Lower lobe of right lung (tissue), 2 donors: Measurements from ENCODE around the gene ATF2. TPM values are rescaled to one million over a fixed set of nuclear protein-coding genes. Genes with fewer than 3 reads are reported as not detected.
"Not testable (repeated sequence)": the region's sequence is repeated elsewhere in the genome, so short reads cannot be mapped to it uniquely, and the experiment has no call there.

ENCODE experiments used
- ATAC-seq, 2 donors: fragments of 200-7000 bp; cut with Tn5 transposase; one replicate each; pipeline ENCODE4 v1.9.1; 2020 to 2022; ENCODE audit warnings: mild to moderate bottlenecking in 2 of 2, moderate library complexity in 2 of 2
- DNase-seq: peaks from one replicate; pipeline ENCODE4 v3.0.0-alpha.2; 2020
- H3K27ac ChIP-seq: fragments of 200-600 bp; one replicate; pipeline ENCODE4 v1.8.0; 2022
- H3K27me3 ChIP-seq: fragments of 200-600 bp; one replicate; pipeline ENCODE4 v1.8.0; 2022; ENCODE audit warnings: low read depth
- H3K36me3 ChIP-seq: fragments of 200-600 bp; one replicate; pipeline ENCODE4 v1.8.0; 2022; ENCODE audit warnings: mild to moderate bottlenecking
- H3K4me1 ChIP-seq: fragments of 200-600 bp; one replicate; pipeline ENCODE4 v1.8.0; 2022
- H3K4me3 ChIP-seq: fragments of 200-600 bp; one replicate; pipeline ENCODE4 v1.8.0; 2022; ENCODE audit warnings: mild to moderate bottlenecking
- H3K9me3 ChIP-seq: fragments of 200-600 bp; one replicate; pipeline ENCODE4 v1.8.0; 2022
- CTCF ChIP-seq: fragments of 200-600 bp; IDR thresholded peaks from one replicate; pipeline ENCODE4 v1.8.0; 2022; ENCODE audit warnings: antibody characterized with exemption, mild to moderate bottlenecking
- intact Hi-C: fragments of 100-400 bp; cut with DNase I; formaldehyde crosslinking; loops from one replicate; pipeline ENCODE4 v1.11.0; 2022
- total RNA-seq: library from RNA; stranded (reverse); fragmentation: NEBNext Ultra II Directional; extraction: Animal tissue kit (Norgen Biotek cat#: 25700); gene quantifications from one replicate; pipeline ENCODE4 v1.2.1, GENCODE V29; 2021
- donor health status: DM: no; HTN: yes; CAD: no; lungs with severe emphysema.

Gene ATF2
- total RNA-seq, 1 donor from 2014 or later, result 48.0 TPM

- ATAC-seq (no peak), DNase-seq (no peak)
- Histone ChIP-seq H3K36me3 (peaks cover 17% of the 10 kb centered on the region), H3K4me3 (no peak overlapping the region), H3K27ac (no peak overlapping the region), H3K9me3 (no peaks in the 10 kb centered on the region), H3K4me1 (no peaks in the 10 kb centered on the region), H3K27me3 (no peaks in the 10 kb centered on the region)
- intact Hi-C loops, result no loop called here
- no peak for TF ChIP-seq CTCF
These were observed 64.8 kb downstream of the ATF2 start for GRCh38 chr2:175103191-175103590.

DNA sequence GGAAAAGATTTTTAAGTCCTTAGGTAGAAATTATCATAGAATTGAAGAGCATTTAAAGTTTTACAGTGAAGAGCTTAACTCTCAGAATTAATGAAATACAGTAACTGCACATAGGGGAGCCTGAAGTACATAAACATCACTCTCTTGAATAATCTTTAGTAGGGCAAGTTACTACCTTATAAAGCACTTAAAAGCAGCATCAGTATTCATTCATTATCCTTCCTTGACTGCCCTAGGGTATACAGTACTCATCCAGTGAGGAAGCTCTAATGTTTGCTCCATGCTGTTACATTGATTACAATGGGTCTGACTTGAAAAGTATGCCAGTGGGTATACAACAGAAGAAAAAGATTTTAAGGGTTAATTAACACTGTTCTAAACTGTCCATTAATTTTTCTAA lies 66.5 kb downstream of the ATF2 start:
- intact Hi-C loops, result no loop called here
- no peaks in the 10 kb centered on the region for H3K27me3 ChIP-seq
- H3K4me1 ChIP-seq, result no peaks in the 10 kb centered on the region
- H3K4me3 ChIP-seq, result no peak overlapping the region
- H3K36me3 ChIP-seq, result peaks cover 24% of the 10 kb centered on the region
- DNase-seq (no peak), ATAC-seq (no peak)
- H3K27ac ChIP-seq, result no peak overlapping the region
- H3K9me3 ChIP-seq, result no peaks in the 10 kb centered on the region
- TF ChIP-seq CTCF, result no peak

- TF ChIP-seq CTCF, result no peak
- no peaks in the 10 kb centered on the region for H3K4me1 ChIP-seq
- intact Hi-C loops, result no loop called here
These were observed 70.7 kb downstream of the ATF2 start for GRCh38 chr2:175097297-175097696.

DNA sequence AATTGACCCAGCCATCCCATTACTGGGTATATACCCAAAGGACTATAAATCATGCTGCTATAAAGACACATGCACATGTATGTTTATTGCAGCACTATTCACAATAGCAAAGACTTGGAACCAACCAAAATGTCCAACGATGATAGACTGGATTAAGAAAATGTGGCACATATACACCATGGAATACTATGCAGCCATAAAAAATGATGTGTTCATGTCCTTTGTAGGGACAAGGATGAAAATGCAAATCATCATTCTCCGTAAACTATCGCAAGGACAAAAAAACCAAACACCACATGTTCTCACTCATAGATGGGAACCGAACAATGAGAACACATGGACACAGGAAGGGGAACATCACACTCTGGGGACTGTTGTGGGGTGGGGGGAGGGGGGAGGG lies 83.9 kb downstream of the ATF2 start:
- intact Hi-C loops, H3K4me1 ChIP-seq, ATAC-seq, H3K4me3 ChIP-seq, DNase-seq, H3K27me3 ChIP-seq, H3K9me3 ChIP-seq, H3K27ac ChIP-seq: not testable (repeated sequence)
- peaks cover 50% of the 10 kb centered on the region for H3K36me3 ChIP-seq

More at GRCh38 chr2:175097297-175097696, 70.7 kb downstream of the ATF2 start:
- no peaks in the 10 kb centered on the region for H3K27me3 ChIP-seq
- ATAC-seq (no peak), DNase-seq (no peak)
- no peak overlapping the region for H3K4me3 ChIP-seq
- no peak overlapping the region for H3K27ac ChIP-seq
- H3K36me3 ChIP-seq, result peaks cover 53% of the 10 kb centered on the region
- H3K9me3 ChIP-seq, result no peaks in the 10 kb centered on the region

- peaks cover 66% of the 10 kb centered on the region for H3K36me3 ChIP-seq
- intact Hi-C loops, result no loop called here
- no peak for ATAC-seq
These were observed 87.5 kb downstream of the ATF2 start for GRCh38 chr2:175080479-175080878.

DNA sequence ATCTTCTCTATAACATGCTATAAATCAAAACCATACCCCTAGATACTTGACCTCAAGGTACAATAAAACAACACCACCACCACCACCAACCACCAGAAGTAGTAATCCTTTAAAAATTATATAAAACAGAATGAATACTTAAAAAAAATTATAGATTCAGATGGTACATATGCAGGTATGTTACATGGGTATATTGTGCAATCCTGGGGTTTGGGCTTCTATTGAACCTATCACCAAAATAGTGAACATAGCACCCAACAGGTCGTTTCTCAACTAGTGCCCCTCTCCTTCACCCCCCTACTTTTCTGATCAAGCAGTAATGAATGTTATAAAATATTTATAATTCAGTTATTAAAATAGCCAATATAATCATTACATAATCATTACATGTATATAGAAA lies 91.7 kb downstream of the ATF2 start:
- H3K36me3 ChIP-seq, result peaks cover 77% of the 10 kb centered on the region
- ATAC-seq, result no peak
- intact Hi-C loops, result no loop called here

More at GRCh38 chr2:175080479-175080878, 87.5 kb downstream of the ATF2 start:
- Histone ChIP-seq H3K9me3 (no peaks in the 10 kb centered on the region), H3K4me3 (no peak overlapping the region), H3K27ac (no peak overlapping the region), H3K4me1 (no peaks in the 10 kb centered on the region), H3K27me3 (no peaks in the 10 kb centered on the region)
- DNase-seq, result no peak
- no peak for TF ChIP-seq CTCF

More for the DNA sequence above, 91.7 kb downstream of the ATF2 start:
- H3K4me3 ChIP-seq, result no peak overlapping the region
- H3K9me3 ChIP-seq, result no peaks in the 10 kb centered on the region
- H3K4me1 ChIP-seq, result no peaks in the 10 kb centered on the region
- H3K27ac ChIP-seq, result no peak overlapping the region
- no peaks in the 10 kb centered on the region for H3K27me3 ChIP-seq
- DNase-seq, result no peak
- no peak for TF ChIP-seq CTCF
